ENCODE results near the gene MRPS6. TPM values are rescaled to one million over a fixed set of nuclear protein-coding genes. Genes with fewer than 3 reads are reported as not detected.

MRPS6 gene
- total and polyA plus RNA-seq, 2 of the 13 experiments (the other 11 are each of a cell fraction or from before 2014, with no cell fraction given): 14.2 to 26.9 TPM

- no peaks in the 10 kb centered on the region for H3K79me2 ChIP-seq (ENCODE audit: insufficient read depth, low read length)
- no peaks in the 10 kb centered on the region; a peak in 1 of 5 replicates for H3K27me3 ChIP-seq (ENCODE audit: control insufficient read depth in 1 of 2, insufficient read depth in 2 of 2, low read length in 2 of 2)
- intact Hi-C loops (cut with micrococcal nuclease; ENCODE audit: unreplicated experiment): no loop called here
- no peaks in the 10 kb centered on the region for H4K20me1 ChIP-seq (ENCODE audit: insufficient read depth, low read length)
- H3K4me3 ChIP-seq (replicated peaks in 1 of 3; ENCODE audit: insufficient read depth in 1 of 3, low read depth in 2 of 3, low read length in 3 of 3): no peak overlapping the region
- H3K36me3 ChIP-seq (replicated peaks in 1 of 2; ENCODE audit: control insufficient read depth in 1 of 2, insufficient read depth in 2 of 2, low read length in 2 of 2): no peaks in the 10 kb centered on the region
- no TSS peak for BruUV-seq (replicated peaks)
- WGBS (ENCODE audit: low lambda C conversion rate): 60% methylated on average over 2 of the region's 2 CpGs
- FAIRE-seq (no peak), ATAC-seq (no peak), DNase-seq (ENCODE audit: low spot score) (no peak)
- CTCF ChIA-PET (ENCODE audit: low intra/inter-chr PET ratio, low total read pairs): no interaction called here
- in situ Hi-C loops (cut with HindIII; ENCODE audit: extremely low pct_ligation_motif_present, low pct_unique_long_range_greater_than_20kb): no loop called here
- TF ChIP-seq AGO2 (optimal IDR thresholded peaks at IDR 0.05; ENCODE audit: low read depth, low read length): no peak
- TF ChIP-seq ZBTB2 (CRISPR knock-in tag; IDR thresholded peaks at IDR 0.05; ENCODE audit: low read depth): no peak
- no peak for TF ChIP-seq KMT2B (CRISPR knock-in tag; IDR thresholded peaks at IDR 0.05)
- TF ChIP-seq ARNT2 (CRISPR knock-in tag; IDR thresholded peaks at IDR 0.05; ENCODE audit: low read depth): no peak
- TF ChIP-seq TBL1XR1 (IDR thresholded peaks at IDR 0.05; ENCODE audit: borderline replicate concordance, low read length, partially characterized antibody): no peak
- TF ChIP-seq NONO (IDR thresholded peaks at IDR 0.05): no peak
- no peak for TF ChIP-seq NONO (CRISPR knock-in tag; conservative IDR thresholded peaks at IDR 0.05)
- no peak for TF ChIP-seq ZFX (CRISPR knock-in tag; IDR thresholded peaks at IDR 0.05; ENCODE audit: low read depth)
- no peak for TF ChIP-seq ZNF572 (CRISPR knock-in tag; IDR thresholded peaks at IDR 0.05)
- no peak for TF ChIP-seq USF2 (IDR thresholded peaks at IDR 0.05; ENCODE audit: low read depth, low read length)
- no peak for TF ChIP-seq USF2 (CRISPR knock-in tag; IDR thresholded peaks at IDR 0.05; ENCODE audit: borderline replicate concordance)
- TF ChIP-seq GTF2F1 (IDR thresholded peaks at IDR 0.05; ENCODE audit: low read length): no peak
- TF ChIP-seq, protein P1, sequence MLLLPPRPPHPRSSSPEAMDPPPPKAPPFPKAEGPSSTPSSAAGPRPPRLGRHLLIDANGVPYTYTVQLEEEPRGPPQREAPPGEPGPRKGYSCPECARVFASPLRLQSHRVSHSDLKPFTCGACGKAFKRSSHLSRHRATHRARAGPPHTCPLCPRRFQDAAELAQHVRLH (CRISPR knock-in tag; IDR thresholded peaks at IDR 0.05; ENCODE audit: borderline replicate concordance, low read depth): no peak
- no peak for TF ChIP-seq KDM1A (CRISPR knock-in tag; IDR thresholded peaks at IDR 0.05)
- no peak for TF ChIP-seq SMAD9 (CRISPR knock-in tag; IDR thresholded peaks at IDR 0.05)
- TF ChIP-seq DR1 (CRISPR knock-in tag; IDR thresholded peaks at IDR 0.05): no peak
- TF ChIP-seq CSRNP1 (CRISPR knock-in tag; IDR thresholded peaks at IDR 0.05): no peak
- TF ChIP-seq PCBP2 (optimal IDR thresholded peaks at IDR 0.05; ENCODE audit: low read depth, low read length, poor library complexity, severe bottlenecking): no peak
- TF ChIP-seq GATAD1 (CRISPR knock-in tag; IDR thresholded peaks at IDR 0.05): no peak
- TF ChIP-seq, protein P2, sequence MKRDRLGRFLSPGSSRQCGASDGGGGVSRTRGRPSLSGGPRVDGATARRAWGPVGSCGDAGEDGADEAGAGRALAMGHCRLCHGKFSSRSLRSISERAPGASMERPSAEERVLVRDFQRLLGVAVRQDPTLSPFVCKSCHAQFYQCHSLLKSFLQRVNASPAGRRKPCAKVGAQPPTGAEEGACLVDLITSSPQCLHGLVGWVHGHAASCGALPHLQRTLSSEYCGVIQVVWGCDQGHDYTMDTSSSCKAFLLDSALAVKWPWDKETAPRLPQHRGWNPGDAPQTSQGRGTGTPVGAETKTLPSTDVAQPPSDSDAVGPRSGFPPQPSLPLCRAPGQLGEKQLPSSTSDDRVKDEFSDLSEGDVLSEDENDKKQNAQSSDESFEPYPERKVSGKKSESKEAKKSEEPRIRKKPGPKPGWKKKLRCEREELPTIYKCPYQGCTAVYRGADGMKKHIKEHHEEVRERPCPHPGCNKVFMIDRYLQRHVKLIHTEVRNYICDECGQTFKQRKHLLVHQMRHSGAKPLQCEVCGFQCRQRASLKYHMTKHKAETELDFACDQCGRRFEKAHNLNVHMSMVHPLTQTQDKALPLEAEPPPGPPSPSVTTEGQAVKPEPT (CRISPR knock-in tag; IDR thresholded peaks at IDR 0.05; ENCODE audit: low read depth): no peak
- H2AFZ ChIP-seq (ENCODE audit: low read length): no peak overlapping the region
- no peak overlapping the region for H3K9ac ChIP-seq (ENCODE audit: insufficient read depth, low read depth, low read length)
- POLR2A ChIA-PET: no interaction called here
- H3K4me1 ChIP-seq (ENCODE audit: insufficient read depth, low read length): no peaks in the 10 kb centered on the region
- no peak overlapping the region for H3K27ac ChIP-seq (ENCODE audit: extremely low read length, insufficient read depth, low read length)
- H3K4me2 ChIP-seq (ENCODE audit: low read depth, low read length): no peak overlapping the region
- H3K9me3 ChIP-seq (ENCODE audit: low read length): peaks cover 30% of the 10 kb centered on the region
Measured at GRCh38 chr21:34170886-34171285, 97.5 kb downstream of the MRPS6 start.

Data from HepG2 (cell line).